Measurements from ENCODE around the gene IGSF9. TPM values are rescaled to one million over a fixed set of nuclear protein-coding genes. Genes with fewer than 3 reads are reported as not detected.
"Not testable (repeated sequence)": the region's sequence is repeated elsewhere in the genome, so short reads cannot be mapped to it uniquely, and the experiment has no call there.

IGSF9 gene
- total RNA-seq, 1 donor from 2014 or later, result 8.4 TPM

- no peak for DNase-seq
Measured at GRCh38 chr1:159920202-159920601, 25.2 kb downstream of the IGSF9 start.

GRCh38 chr1:159919236-159919865 lies 26.1 kb downstream of the IGSF9 start:
- no peak for DNase-seq

- no peak for DNase-seq
Measured at GRCh38 chr1:159918352-159919200, 26.8 kb downstream of the IGSF9 start.

- no peak for DNase-seq
Measured at GRCh38 chr1:159917533-159918351, 27.7 kb downstream of the IGSF9 start.

- no peak for DNase-seq
Measured at GRCh38 chr1:159916242-159917051, 29.0 kb downstream of the IGSF9 start.

- no peak for DNase-seq
Measured at GRCh38 chr1:159915571-159916241, 29.7 kb downstream of the IGSF9 start.

- DNase-seq, result no peak
Measured at GRCh38 chr1:159914252-159915018, 31.0 kb downstream of the IGSF9 start.

- no peak for DNase-seq
Measured at GRCh38 chr1:159913451-159914192, 31.8 kb downstream of the IGSF9 start.

GRCh38 chr1:159911326-159912070 lies 33.9 kb downstream of the IGSF9 start:
- DNase-seq, result no peak

GRCh38 chr1:159908031-159908940 lies 37.1 kb downstream of the IGSF9 start:
- DNase-seq, result no peak

- no peak for DNase-seq
Measured at GRCh38 chr1:159906960-159907359, 38.5 kb downstream of the IGSF9 start.

GRCh38 chr1:159904036-159904435 lies 41.4 kb downstream of the IGSF9 start:
- DNase-seq, result not testable (repeated sequence)

- DNase-seq, result no peak
Measured at GRCh38 chr1:159902541-159902940, 42.9 kb downstream of the IGSF9 start.

GRCh38 chr1:159900755-159901360 lies 44.6 kb downstream of the IGSF9 start:
- peak; percentile 15 for DNase-seq

- DNase-seq, result peak; percentile 56
Measured at GRCh38 chr1:159900086-159900680, 45.2 kb downstream of the IGSF9 start, which contains the start of gene CFAP45. Gene CFAP45, minus strand, starts transcription at chr1:159900165. Its CDS starts 67 bp downstream, at chr1:159900098.

- DNase-seq, result not testable (repeated sequence)
Measured at GRCh38 chr1:159899634-159900033, 45.8 kb downstream of the IGSF9 start.

- DNase-seq, result no peak
Measured at GRCh38 chr1:159898527-159898926, 46.9 kb downstream of the IGSF9 start.

Data from skin of body (tissue), 2 donors.